NCI-H82 treated with DMSO at 0.1 percent for 48 hours (cell line): ENCODE results near the gene PRODH.
"Not testable (repeated sequence)": the region's sequence is repeated elsewhere in the genome, so short reads cannot be mapped to it uniquely, and the experiment has no call there.

Experiments
- DNase-seq: peaks from one replicate; lab custom pipeline; 2025; ENCODE audit not compliant: unreplicated experiment; lab: John Stamatoyannopoulos, UW

The PRODH gene

GRCh38 chr22:18911535-18911934 lies 24.6 kb downstream of the PRODH start:
- DNase-seq = not testable (repeated sequence)

DNA sequence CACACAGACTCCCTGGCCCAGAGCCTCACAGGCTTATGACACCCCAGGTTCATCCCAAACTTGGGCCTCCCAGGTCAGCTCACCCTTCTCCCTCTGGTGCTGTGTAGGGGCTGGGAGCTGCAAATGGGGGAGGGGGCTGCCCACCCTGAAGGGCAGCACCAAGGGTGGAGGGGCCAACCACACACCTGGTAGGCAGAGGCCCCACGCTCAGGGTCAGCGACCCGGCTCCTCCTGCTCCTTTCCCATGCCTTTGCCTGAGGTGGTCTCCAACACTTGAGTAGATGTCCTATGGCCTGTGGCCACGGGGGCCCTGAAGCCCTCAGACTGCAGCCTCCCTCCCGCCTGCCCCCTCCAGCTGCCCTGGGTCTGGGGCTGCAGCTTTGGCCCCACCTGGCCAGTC lies 26.5 kb downstream of the PRODH start:
- no peak for DNase-seq

- no peak for DNase-seq
These were observed 29.2 kb downstream of the PRODH start for GRCh38 chr22:18906896-18907295.

GRCh38 chr22:18906410-18906745 lies 29.7 kb downstream of the PRODH start:
- not testable (repeated sequence) for DNase-seq

DNA sequence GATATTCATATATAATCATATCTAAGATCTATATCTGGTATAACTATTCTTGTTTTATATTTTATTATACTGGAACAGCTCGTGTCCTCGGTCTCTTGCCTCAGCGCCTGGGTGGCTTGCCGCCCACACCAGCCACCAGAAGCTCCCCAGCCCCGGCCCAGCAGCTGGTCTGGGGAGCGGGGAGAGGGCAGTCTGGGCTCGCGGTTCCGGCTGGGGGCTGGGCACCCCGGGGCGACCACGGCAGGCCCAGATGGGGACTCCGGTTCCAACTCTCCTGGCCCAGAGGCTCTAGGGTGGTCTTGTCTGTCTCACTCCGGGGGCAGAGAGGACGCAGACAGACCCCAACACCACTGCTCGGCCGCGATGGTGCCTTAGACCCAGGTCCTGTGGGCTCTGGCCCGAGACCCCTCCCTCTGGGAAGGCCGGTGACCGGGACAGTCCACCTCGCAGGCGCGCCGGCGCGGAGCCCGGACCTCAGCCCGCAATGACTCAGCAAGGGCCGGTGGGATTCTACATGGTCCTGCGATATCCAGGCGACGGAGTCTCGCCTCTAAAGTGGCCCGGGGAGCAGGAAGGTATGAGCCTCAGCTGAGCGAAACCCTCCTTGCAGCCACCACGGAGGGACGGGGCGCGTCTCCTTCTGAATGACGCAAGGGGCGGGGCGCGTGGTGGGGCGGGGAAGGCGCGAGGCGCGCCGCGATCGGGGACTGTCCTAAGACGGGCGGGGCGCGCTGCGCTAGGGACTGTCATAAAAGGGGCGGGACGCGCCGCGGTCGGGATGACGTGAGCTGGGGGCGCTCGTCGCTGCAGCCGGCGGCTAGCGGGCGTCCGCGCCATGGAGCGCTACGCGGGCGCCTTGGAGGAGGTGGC lies 30.3 kb downstream of the PRODH start, which contains the start of gene DGCR6:
Gene DGCR6 (plus strand): TSS at position 781 of the 870 bp plus-strand sequence. CDS start 55 bp downstream, at position 836.
- DNase-seq = no peak

DNA sequence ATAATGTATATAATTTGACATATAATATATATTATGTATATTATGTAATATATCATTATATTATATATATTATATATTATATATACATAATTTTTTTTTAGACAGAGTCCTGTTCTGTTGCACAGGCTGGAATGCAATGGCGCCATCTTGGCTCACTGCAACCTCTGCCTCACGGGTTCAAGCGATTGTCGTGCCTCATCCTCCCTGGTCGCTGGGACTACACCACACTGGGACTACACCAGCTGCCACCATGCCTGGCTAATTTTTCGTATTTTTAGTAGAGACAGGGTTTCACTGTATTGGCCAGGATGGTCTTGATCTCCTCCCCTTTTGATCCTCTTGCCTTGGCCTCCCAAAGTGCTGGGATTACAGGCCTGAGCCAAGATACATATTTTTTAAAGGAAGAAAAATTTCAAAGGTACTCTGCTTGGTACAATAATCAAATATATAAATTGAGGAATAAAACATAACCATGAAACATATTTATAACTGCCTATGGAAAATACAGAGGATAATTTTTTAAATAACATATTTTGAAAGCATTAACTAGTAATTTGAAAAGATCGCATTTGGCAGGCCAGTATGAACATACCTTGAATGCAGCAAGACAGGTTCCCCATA lies 39.9 kb downstream of the PRODH start:
- not testable (repeated sequence) for DNase-seq

DNA sequence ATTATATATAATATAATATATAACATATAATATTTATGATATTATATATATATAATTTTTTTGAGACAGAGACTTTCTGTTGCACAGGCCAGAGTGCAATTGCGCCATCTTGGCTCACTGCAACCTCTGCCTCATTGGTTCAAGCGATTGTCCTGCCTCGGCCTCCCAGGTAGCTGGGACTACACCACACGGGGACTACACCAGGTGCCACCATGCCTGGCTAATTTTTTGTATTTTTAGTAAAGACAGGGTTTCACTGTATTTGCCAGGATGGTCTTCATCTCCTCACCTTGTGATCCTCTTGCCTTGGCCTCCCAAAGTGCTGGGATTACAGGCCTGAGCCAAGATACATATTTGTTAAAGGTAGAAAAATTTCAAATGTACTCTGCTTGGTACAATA lies 42.3 kb downstream of the PRODH start:
- DNase-seq = not testable (repeated sequence)

- not testable (repeated sequence) for DNase-seq
These were observed 45.4 kb downstream of the PRODH start for GRCh38 chr22:18890510-18891192.

DNA sequence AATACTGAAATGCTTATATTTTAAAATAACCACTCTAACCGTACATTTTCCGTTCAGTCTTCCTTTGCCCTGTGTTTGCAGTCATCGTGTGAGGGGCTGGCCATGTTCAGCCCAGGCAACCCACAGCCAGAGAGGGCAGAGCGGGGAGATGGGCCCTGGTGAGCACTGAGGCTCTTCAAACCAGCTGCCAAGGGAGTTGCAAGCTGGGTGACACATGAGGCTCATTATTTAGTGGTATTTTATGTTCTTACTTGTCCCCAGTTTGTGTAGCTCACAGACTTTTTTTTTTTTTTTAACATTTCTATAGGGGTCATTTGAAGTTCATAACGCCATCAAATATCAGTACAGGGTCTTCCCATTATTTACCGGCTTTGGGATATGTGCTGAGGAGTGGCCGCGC lies 48.0 kb downstream of the PRODH start:
- DNase-seq = no peak

GRCh38 chr22:18884465-18884864 lies 51.6 kb downstream of the PRODH start:
- DNase-seq = not testable (repeated sequence)

- not testable (repeated sequence) for DNase-seq
These were observed 54.8 kb downstream of the PRODH start for GRCh38 chr22:18881260-18881659.
